HL-60 (cell line): ENCODE measurements around the gene WSB2.

Source experiments
- CTCF ChIP-seq: IDR thresholded peaks from one replicate; pipeline ENCODE4 v1.5.1; 2011; ENCODE audit warnings: low read length, control low read depth, inconsistent platforms; ENCODE audit not compliant: insufficient read depth
- GABPA ChIP-seq: IDR thresholded peaks from 2 replicates; pipeline ENCODE4 v1.6.1; 2012; ENCODE audit warnings: low read depth
- POLR2AphosphoS5 ChIP-seq: IDR thresholded peaks from 2 replicates; pipeline ENCODE4 v1.6.1; 2012; ENCODE audit warnings: low read depth
- REST ChIP-seq: IDR thresholded peaks from 2 replicates; pipeline ENCODE4 v1.6.1; 2012; ENCODE audit warnings: low read depth; ENCODE audit not compliant: insufficient replicate concordance
- SPI1 ChIP-seq: IDR thresholded peaks from 2 replicates; pipeline ENCODE4 v1.6.1; 2012; ENCODE audit warnings: low read depth, mild to moderate bottlenecking, borderline replicate concordance

GRCh38 chr12:117986705-117987469 lies 74.1 kb downstream of the WSB2 start:
- TF ChIP-seq CTCF (no peak), POLR2AphosphoS5 (no peak), REST (no peak), GABPA (no peak), SPI1 (no peak)
